ENCODE measurements around the gene ARHGAP19. TPM values are rescaled to one million over a fixed set of nuclear protein-coding genes. Genes with fewer than 3 reads are reported as not detected.

The ARHGAP19 gene
- total and polyA plus RNA-seq, 2 donors (not counting 1 experiment from before 2014, with no cell fraction given), result 5.6 to 7.4 TPM

DNA sequence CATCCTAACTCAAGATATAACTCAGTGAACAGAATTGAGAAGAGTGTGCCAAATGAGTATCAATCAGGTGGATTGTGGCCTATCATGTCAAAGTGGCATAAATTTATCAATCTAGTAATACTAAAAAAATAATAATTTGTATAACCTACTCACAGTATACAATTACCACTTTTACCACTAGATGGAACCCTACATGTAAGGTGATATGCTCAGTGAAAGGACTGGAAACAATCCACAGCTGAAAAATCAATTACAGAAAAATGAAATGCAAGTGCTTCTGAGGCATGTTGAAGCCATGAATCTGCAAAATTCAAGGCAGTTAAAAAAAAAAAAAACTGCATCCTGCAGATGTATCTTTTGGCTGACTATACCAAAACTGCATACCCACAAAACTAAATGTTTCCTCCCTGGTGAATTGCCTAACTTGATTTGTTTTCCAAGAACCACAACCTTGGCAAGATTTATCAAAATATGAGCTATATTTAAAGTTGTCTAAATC is 13.9 kb downstream of the ARHGAP19 start:
- H3K79me2 ChIP-seq (ENCODE audit: control insufficient read depth, insufficient read depth, low read length), result peaks cover 15% of the 10 kb centered on the region
- no peaks in the 10 kb centered on the region for H3K9me3 ChIP-seq (ENCODE audit: control insufficient read depth, insufficient read depth, low read depth, low read length)
- H3K4me2 ChIP-seq (ENCODE audit: extremely low read depth, insufficient read depth, low read length), result peak overlapping the region; percentile 28
- peak; percentile 37 to 61 for TF ChIP-seq CTCF (conservative IDR thresholded peaks at IDR 0.05 in 1 of 2, IDR thresholded peaks at IDR 0.05 in 1 of 2; ENCODE audit: low read depth in 1 of 2, low read length in 2 of 2)
- no peak for TF ChIP-seq EZH2 (IDR thresholded peaks at IDR 0.05; ENCODE audit: low read length, missing control alignments)
- H3K9ac ChIP-seq (ENCODE audit: insufficient read depth, low read length), result no peak overlapping the region
- no peaks in the 10 kb centered on the region for H4K20me1 ChIP-seq (ENCODE audit: control insufficient read depth, extremely low read depth, insufficient read depth, low read length)
- H3K4me3 ChIP-seq (replicated peaks in 1 of 4; ENCODE audit: control extremely low read depth in 1 of 4, insufficient read depth in 1 of 4, low read depth in 3 of 4, low read length in 4 of 4), result no peak overlapping the region
- no peak overlapping the region for H2AFZ ChIP-seq (ENCODE audit: low read length)
- peak overlapping the region; percentile 45 for H3K27ac ChIP-seq (ENCODE audit: insufficient read depth, low read length)
- peaks cover 4% of the 10 kb centered on the region for H3K4me1 ChIP-seq (ENCODE audit: control insufficient read depth, extremely low read depth, insufficient read depth, low read length)
- H3K27me3 ChIP-seq (ENCODE audit: control insufficient read depth, insufficient read depth, low read length), result no peaks in the 10 kb centered on the region
- H3K36me3 ChIP-seq (ENCODE audit: control insufficient read depth, insufficient read depth, low read length), result no peaks in the 10 kb centered on the region
- DNase-seq (ENCODE audit: low read depth in 2 of 2), result peak; percentile 85 to 99

GRCh38 chr10:97277551-97277950 is 14.9 kb downstream of the ARHGAP19 start:
- Histone ChIP-seq H3K4me1 (ENCODE audit: control insufficient read depth, extremely low read depth, insufficient read depth, low read length) (peaks cover 4% of the 10 kb centered on the region), H3K4me3 (replicated peaks in 1 of 4; ENCODE audit: control extremely low read depth in 1 of 4, insufficient read depth in 1 of 4, low read depth in 3 of 4, low read length in 4 of 4) (no peak overlapping the region), H3K4me2 (ENCODE audit: extremely low read depth, insufficient read depth, low read length) (no peak overlapping the region), H3K27me3 (ENCODE audit: control insufficient read depth, insufficient read depth, low read length) (no peaks in the 10 kb centered on the region), H3K9me3 (ENCODE audit: control insufficient read depth, insufficient read depth, low read depth, low read length) (no peaks in the 10 kb centered on the region), H4K20me1 (ENCODE audit: control insufficient read depth, extremely low read depth, insufficient read depth, low read length) (no peaks in the 10 kb centered on the region), H3K27ac (ENCODE audit: insufficient read depth, low read length) (no peak overlapping the region), H3K79me2 (ENCODE audit: control insufficient read depth, insufficient read depth, low read length) (peaks cover 15% of the 10 kb centered on the region), H2AFZ (ENCODE audit: low read length) (no peak overlapping the region), H3K36me3 (ENCODE audit: control insufficient read depth, insufficient read depth, low read length) (no peaks in the 10 kb centered on the region), H3K9ac (ENCODE audit: insufficient read depth, low read length) (no peak overlapping the region)
- no peak for TF ChIP-seq EZH2 (IDR thresholded peaks at IDR 0.05; ENCODE audit: low read length, missing control alignments)
- no peak for TF ChIP-seq CTCF (conservative IDR thresholded peaks at IDR 0.05 in 1 of 2, IDR thresholded peaks at IDR 0.05 in 1 of 2; ENCODE audit: low read depth in 1 of 2, low read length in 2 of 2)
- DNase-seq (ENCODE audit: low read depth in 2 of 2), result no peak

DNA sequence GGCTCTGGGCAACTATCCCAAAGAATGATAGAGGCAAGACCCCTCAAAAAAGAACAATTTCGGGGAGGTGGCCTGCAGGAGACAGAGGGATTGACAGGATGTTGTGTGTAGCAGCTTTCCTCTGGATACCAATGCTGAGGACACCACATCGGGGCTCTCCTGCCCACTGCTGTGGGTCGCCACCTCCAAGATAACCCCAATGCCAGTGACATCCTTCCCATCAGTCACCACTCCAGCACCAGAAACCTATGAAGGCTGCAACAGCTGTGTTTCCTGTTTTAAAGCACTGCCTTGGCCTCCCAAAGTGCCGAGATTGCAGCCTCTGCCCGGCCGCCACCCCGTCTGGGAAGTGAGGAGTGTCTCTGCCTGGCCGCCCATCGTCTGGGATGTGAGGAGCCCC is 17.6 kb downstream of the ARHGAP19 start:
- Histone ChIP-seq H3K9me3 (ENCODE audit: control insufficient read depth, insufficient read depth, low read depth, low read length) (no peaks in the 10 kb centered on the region), H3K36me3 (ENCODE audit: control insufficient read depth, insufficient read depth, low read length) (no peaks in the 10 kb centered on the region), H3K79me2 (ENCODE audit: control insufficient read depth, insufficient read depth, low read length) (peaks cover 8% of the 10 kb centered on the region), H3K27ac (ENCODE audit: insufficient read depth, low read length) (no peak overlapping the region), H4K20me1 (ENCODE audit: control insufficient read depth, extremely low read depth, insufficient read depth, low read length) (no peaks in the 10 kb centered on the region), H3K4me1 (ENCODE audit: control insufficient read depth, extremely low read depth, insufficient read depth, low read length) (peaks cover 4% of the 10 kb centered on the region), H3K27me3 (ENCODE audit: control insufficient read depth, insufficient read depth, low read length) (no peaks in the 10 kb centered on the region), H3K4me3 (replicated peaks in 1 of 4; ENCODE audit: control extremely low read depth in 1 of 4, insufficient read depth in 1 of 4, low read depth in 3 of 4, low read length in 4 of 4) (no peak overlapping the region), H2AFZ (ENCODE audit: low read length) (no peak overlapping the region), H3K9ac (ENCODE audit: insufficient read depth, low read length) (no peak overlapping the region), H3K4me2 (ENCODE audit: extremely low read depth, insufficient read depth, low read length) (no peak overlapping the region)
- TF ChIP-seq CTCF (conservative IDR thresholded peaks at IDR 0.05 in 1 of 2, IDR thresholded peaks at IDR 0.05 in 1 of 2; ENCODE audit: low read depth in 1 of 2, low read length in 2 of 2) (no peak), EZH2 (IDR thresholded peaks at IDR 0.05; ENCODE audit: low read length, missing control alignments) (no peak)
- no peak for DNase-seq (ENCODE audit: low read depth in 2 of 2)
